Measurements from ENCODE around the gene ZNF839.

Gene ZNF839

GRCh38 chr14:102282751-102283465 is 36.6 kb upstream of the ZNF839 start:
- TF ChIP-seq SIN3A (IDR thresholded peaks at IDR 0.05; ENCODE audit: borderline replicate concordance, insufficient read depth, low read length) (no peak), POLR2AphosphoS5 (IDR thresholded peaks at IDR 0.05; ENCODE audit: low read depth, low read length) (no peak), FOXP2 (optimal IDR thresholded peaks at IDR 0.05; ENCODE audit: borderline replicate concordance, extremely low read depth, extremely low read length, insufficient read depth) (no peak), REST (IDR thresholded peaks at IDR 0.05; ENCODE audit: insufficient read depth in 1 of 2, low read depth in 2 of 2, low read length in 2 of 2) (no peak), TAF1 (IDR thresholded peaks at IDR 0.05; ENCODE audit: borderline replicate concordance, insufficient read depth, low read length) (no peak)

- TF ChIP-seq SIN3A (IDR thresholded peaks at IDR 0.05; ENCODE audit: borderline replicate concordance, insufficient read depth, low read length), result no peak
- no peak for TF ChIP-seq POLR2AphosphoS5 (IDR thresholded peaks at IDR 0.05; ENCODE audit: low read depth, low read length)
- TF ChIP-seq TAF1 (IDR thresholded peaks at IDR 0.05; ENCODE audit: borderline replicate concordance, insufficient read depth, low read length), result no peak
- TF ChIP-seq FOXP2 (optimal IDR thresholded peaks at IDR 0.05; ENCODE audit: borderline replicate concordance, extremely low read depth, extremely low read length, insufficient read depth), result no peak
- TF ChIP-seq REST (IDR thresholded peaks at IDR 0.05; ENCODE audit: insufficient read depth in 1 of 2, low read depth in 2 of 2, low read length in 2 of 2), result no peak
Measured at GRCh38 chr14:102283631-102284129, 35.9 kb upstream of the ZNF839 start.

GRCh38 chr14:102285106-102285505 is 34.4 kb upstream of the ZNF839 start:
- no peak for TF ChIP-seq TAF1 (IDR thresholded peaks at IDR 0.05; ENCODE audit: borderline replicate concordance, insufficient read depth, low read length)
- TF ChIP-seq SIN3A (IDR thresholded peaks at IDR 0.05; ENCODE audit: borderline replicate concordance, insufficient read depth, low read length), result no peak
- no peak for TF ChIP-seq FOXP2 (optimal IDR thresholded peaks at IDR 0.05; ENCODE audit: borderline replicate concordance, extremely low read depth, extremely low read length, insufficient read depth)
- no peak for TF ChIP-seq REST (IDR thresholded peaks at IDR 0.05; ENCODE audit: insufficient read depth in 1 of 2, low read depth in 2 of 2, low read length in 2 of 2)
- no peak for TF ChIP-seq POLR2AphosphoS5 (IDR thresholded peaks at IDR 0.05; ENCODE audit: low read depth, low read length)

- TF ChIP-seq POLR2AphosphoS5 (IDR thresholded peaks at IDR 0.05; ENCODE audit: low read depth, low read length), result no peak
Measured at GRCh38 chr14:102288139-102288538, 31.4 kb upstream of the ZNF839 start.

GRCh38 chr14:102292441-102292840 is 27.1 kb upstream of the ZNF839 start:
- TF ChIP-seq SIN3A (IDR thresholded peaks at IDR 0.05; ENCODE audit: borderline replicate concordance, insufficient read depth, low read length), result no peak
- TF ChIP-seq POLR2AphosphoS5 (IDR thresholded peaks at IDR 0.05; ENCODE audit: low read depth, low read length), result no peak
- TF ChIP-seq TAF1 (IDR thresholded peaks at IDR 0.05; ENCODE audit: borderline replicate concordance, insufficient read depth, low read length), result no peak
- no peak for TF ChIP-seq REST (IDR thresholded peaks at IDR 0.05; ENCODE audit: insufficient read depth in 1 of 2, low read depth in 2 of 2, low read length in 2 of 2)
- no peak for TF ChIP-seq FOXP2 (optimal IDR thresholded peaks at IDR 0.05; ENCODE audit: borderline replicate concordance, extremely low read depth, extremely low read length, insufficient read depth)

All from PFSK-1 (cell line).